WTC11 (cell line): ENCODE measurements around the gene KIAA1958. TPM values are rescaled to one million over a fixed set of nuclear protein-coding genes. Genes with fewer than 3 reads are reported as not detected.

Experiments used
- ATAC-seq: fragments of 200-7000 bp; cut with Tn5 transposase; 2 replicates; pipeline ENCODE4 v1.10.0; 2021; ENCODE audit warnings: mild to moderate bottlenecking, moderate library complexity
- CTCF ChIA-PET: fragments of 300-600 bp; sonication (Branson Sonifier 250); formaldehyde crosslinking; loops from one replicate; lab custom pipeline; 2021; ENCODE audit warnings: antibody characterized with exemption; lab: Charles Lee
- POLR2A ChIA-PET: fragments of 350-600 bp; sonication (Branson Sonifier 250); formaldehyde crosslinking; loops from one replicate; lab custom pipeline; 2021; ENCODE audit warnings: antibody characterized with exemption; lab: Charles Lee
- DNase-seq: peaks from one replicate; pipeline ENCODE4 v3.0.0; 2021; ENCODE audit warnings: low spot score
- H3K27ac Mint-ChIP-seq: 2 replicates; pipeline ENCODE4 v1.8.0; 2021; ENCODE audit warnings: mixed read lengths
- H3K27me3 Mint-ChIP-seq: 2 replicates; pipeline ENCODE4 v1.8.0; 2021; ENCODE audit warnings: low read depth, mild to moderate bottlenecking, moderate library complexity, mixed read lengths
- H3K36me3 Mint-ChIP-seq: 2 replicates; pipeline ENCODE4 v1.8.0; 2021; ENCODE audit warnings: mixed read lengths
- H3K4me1 Mint-ChIP-seq: 2 replicates; pipeline ENCODE4 v1.8.0; 2022; ENCODE audit warnings: mixed read lengths
- H3K4me3 Mint-ChIP-seq: 2 replicates; pipeline ENCODE4 v1.8.0; 2021; ENCODE audit warnings: mild to moderate bottlenecking, moderate library complexity, mixed read lengths
- H3K9me3 Mint-ChIP-seq: 2 replicates; pipeline ENCODE4 v1.8.0; 2021; ENCODE audit warnings: mixed read lengths
- CREB1 ChIP-seq: sonication (generic); formaldehyde crosslinking; IDR thresholded peaks from 2 replicates; pipeline ENCODE4 v1.8.0; 2023; ENCODE audit warnings: mild to moderate bottlenecking, missing genetic modification reagents
- CREM ChIP-seq: sonication (generic); formaldehyde crosslinking; IDR thresholded peaks from 2 replicates; pipeline ENCODE4 v1.8.1; 2022; ENCODE audit warnings: mild to moderate bottlenecking, missing genetic modification reagents, moderate library complexity
- ESRRA ChIP-seq: sonication (generic); formaldehyde crosslinking; IDR thresholded peaks from 2 replicates; pipeline ENCODE4 v1.8.1; 2022; ENCODE audit warnings: mild to moderate bottlenecking, missing genetic modification reagents, borderline replicate concordance
- GRHL2 ChIP-seq: fragments of 250-450 bp; sonication (Bioruptor Pico); IDR thresholded peaks from 2 replicates; pipeline ENCODE4 v1.8.0; 2022; ENCODE audit warnings: mild to moderate bottlenecking, moderate library complexity; ENCODE audit not compliant: insufficient replicate concordance, severe bottlenecking
- GTF2I ChIP-seq: fragments of 250-450 bp; sonication (Bioruptor Pico); conservative IDR thresholded peaks from 2 replicates; pipeline ENCODE4 v1.4.0; 2021; ENCODE audit warnings: mild to moderate bottlenecking
- NR2C2 ChIP-seq: sonication (generic); formaldehyde crosslinking; IDR thresholded peaks from 2 replicates; pipeline ENCODE4 v1.8.0; 2022; ENCODE audit warnings: mild to moderate bottlenecking, missing genetic modification reagents
- RELA ChIP-seq: sonication (generic); formaldehyde crosslinking; IDR thresholded peaks from 2 replicates; pipeline ENCODE4 v1.8.1; 2022; ENCODE audit warnings: missing genetic modification reagents, mild to moderate bottlenecking, borderline replicate concordance
- RORB ChIP-seq: fragments of 250-450 bp; sonication (Bioruptor Pico); IDR thresholded peaks from 2 replicates; pipeline ENCODE4 v1.9.0; 2021; ENCODE audit warnings: mild to moderate bottlenecking
- total RNA-seq: library from RNA; stranded (reverse); gene quantifications from 3 replicates; pipeline ENCODE4 v1.2.3, GENCODE V29; 2021
- TF ChIP-seq, protein P1 (sequence below): sonication (generic); formaldehyde crosslinking; IDR thresholded peaks from 2 replicates; pipeline ENCODE4 v1.8.0; 2023; ENCODE audit warnings: missing genetic modification reagents
- TF ChIP-seq, protein P2 (sequence below): sonication (generic); formaldehyde crosslinking; IDR thresholded peaks from 2 replicates; pipeline ENCODE4 v1.8.1; 2022; ENCODE audit warnings: low read depth, mild to moderate bottlenecking, moderate library complexity, missing genetic modification reagents, borderline replicate concordance
- TF ChIP-seq, protein P3 (sequence below): sonication (generic); formaldehyde crosslinking; IDR thresholded peaks from 2 replicates; pipeline ENCODE4 v1.8.0; 2022; ENCODE audit warnings: mild to moderate bottlenecking, missing genetic modification reagents
- TF ChIP-seq, protein P4 (sequence below): sonication (generic); formaldehyde crosslinking; IDR thresholded peaks from 2 replicates; pipeline ENCODE4 v1.8.0; 2022; ENCODE audit warnings: mild to moderate bottlenecking, missing genetic modification reagents
- TF ChIP-seq, protein P5 (sequence below): sonication (generic); formaldehyde crosslinking; IDR thresholded peaks from 2 replicates; pipeline ENCODE4 v1.8.1; 2023; ENCODE audit warnings: mild to moderate bottlenecking, missing genetic modification reagents, borderline replicate concordance
- TF ChIP-seq, protein P6 (sequence below): sonication (generic); formaldehyde crosslinking; IDR thresholded peaks from 2 replicates; pipeline ENCODE4 v1.8.0; 2022; ENCODE audit warnings: mild to moderate bottlenecking, missing genetic modification reagents
- TF ChIP-seq, protein P7 (sequence below): sonication (generic); formaldehyde crosslinking; IDR thresholded peaks from 2 replicates; pipeline ENCODE4 v1.8.1; 2022; ENCODE audit warnings: low read depth, missing genetic modification reagents, borderline replicate concordance
- TF ChIP-seq, protein P8 (sequence below): sonication (generic); formaldehyde crosslinking; IDR thresholded peaks from 2 replicates; pipeline ENCODE4 v1.8.0; 2022; ENCODE audit warnings: missing genetic modification reagents

The KIAA1958 gene
- total RNA-seq, 1 experiment from 2014 or later = 41.0 TPM

DNA sequence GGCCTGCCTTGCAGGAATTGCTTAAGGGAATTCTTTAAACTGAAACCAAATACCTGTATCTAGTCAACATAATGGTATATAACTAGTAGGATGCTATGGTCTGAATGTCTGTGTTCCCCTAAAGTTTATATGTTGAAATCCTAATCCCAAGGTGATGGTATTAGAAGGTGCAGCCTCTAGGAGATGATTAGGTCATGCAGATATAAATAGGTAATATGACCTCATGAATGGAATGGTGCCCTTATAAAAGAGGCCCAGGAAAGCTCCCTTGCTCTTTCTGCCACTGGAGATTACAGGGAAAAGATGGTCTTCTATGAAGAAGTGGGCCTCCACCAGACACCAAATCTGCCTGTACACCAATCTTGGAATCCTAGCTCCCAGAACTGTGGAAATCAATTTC, 7.4 kb upstream of the KIAA1958 start (continued):
- TF ChIP-seq, protein P1, sequence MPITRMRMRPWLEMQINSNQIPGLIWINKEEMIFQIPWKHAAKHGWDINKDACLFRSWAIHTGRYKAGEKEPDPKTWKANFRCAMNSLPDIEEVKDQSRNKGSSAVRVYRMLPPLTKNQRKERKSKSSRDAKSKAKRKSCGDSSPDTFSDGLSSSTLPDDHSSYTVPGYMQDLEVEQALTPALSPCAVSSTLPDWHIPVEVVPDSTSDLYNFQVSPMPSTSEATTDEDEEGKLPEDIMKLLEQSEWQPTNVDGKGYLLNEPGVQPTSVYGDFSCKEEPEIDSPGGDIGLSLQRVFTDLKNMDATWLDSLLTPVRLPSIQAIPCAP (CRISPR knock-in tag) = no peak

DNA sequence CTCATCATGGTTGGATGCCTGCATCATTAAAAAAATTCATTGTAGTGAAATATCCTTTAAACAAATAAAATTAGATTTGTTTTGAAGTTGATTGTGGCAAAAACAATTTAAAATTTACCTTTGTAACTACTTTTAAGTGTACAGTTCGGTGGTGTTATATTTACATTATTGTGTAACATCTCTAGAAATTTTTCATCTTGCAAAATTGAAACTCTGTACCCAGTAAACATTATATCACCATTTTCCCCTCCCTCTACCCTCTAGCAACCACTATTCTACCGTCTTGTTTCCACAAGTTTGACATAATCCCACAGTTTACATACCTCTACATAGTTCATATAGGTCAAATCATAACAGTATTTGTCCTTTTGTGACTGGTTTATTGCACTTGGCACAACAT, 2.0 kb upstream of the KIAA1958 start:
- Mint-ChIP-seq H3K27me3 (no peaks in the 10 kb centered on the region), H3K4me3 (no peak overlapping the region), H3K27ac (no peak overlapping the region), H3K36me3 (no peaks in the 10 kb centered on the region), H3K4me1 (peaks cover 26% of the 10 kb centered on the region), H3K9me3 (no peaks in the 10 kb centered on the region)
- ATAC-seq (no peak), DNase-seq (no peak)
- ChIA-PET POLR2A (no interaction called here), CTCF (interaction anchor here (1.2 kb wide), 1 partner anchor 63 kb away, joined by 6 read pairs; no protein-coding TSS in a partner anchor)
- TF ChIP-seq GRHL2 (CRISPR knock-in tag) (no peak), NR2C2 (CRISPR knock-in tag) (no peak), GTF2I (CRISPR knock-in tag) (no peak), RORB (no peak), CREB1 (CRISPR knock-in tag) (no peak), ESRRA (CRISPR knock-in tag) (no peak), RELA (CRISPR knock-in tag) (no peak), CREM (CRISPR knock-in tag) (no peak)
- TF ChIP-seq, protein P2, sequence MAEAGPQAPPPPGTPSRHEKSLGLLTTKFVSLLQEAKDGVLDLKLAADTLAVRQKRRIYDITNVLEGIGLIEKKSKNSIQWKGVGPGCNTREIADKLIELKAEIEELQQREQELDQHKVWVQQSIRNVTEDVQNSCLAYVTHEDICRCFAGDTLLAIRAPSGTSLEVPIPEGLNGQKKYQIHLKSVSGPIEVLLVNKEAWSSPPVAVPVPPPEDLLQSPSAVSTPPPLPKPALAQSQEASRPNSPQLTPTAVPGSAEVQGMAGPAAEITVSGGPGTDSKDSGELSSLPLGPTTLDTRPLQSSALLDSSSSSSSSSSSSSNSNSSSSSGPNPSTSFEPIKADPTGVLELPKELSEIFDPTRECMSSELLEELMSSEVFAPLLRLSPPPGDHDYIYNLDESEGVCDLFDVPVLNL (CRISPR knock-in tag) = no peak
- TF ChIP-seq, protein P3, sequence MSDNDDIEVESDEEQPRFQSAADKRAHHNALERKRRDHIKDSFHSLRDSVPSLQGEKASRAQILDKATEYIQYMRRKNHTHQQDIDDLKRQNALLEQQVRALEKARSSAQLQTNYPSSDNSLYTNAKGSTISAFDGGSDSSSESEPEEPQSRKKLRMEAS = no peak
- TF ChIP-seq, protein P4, sequence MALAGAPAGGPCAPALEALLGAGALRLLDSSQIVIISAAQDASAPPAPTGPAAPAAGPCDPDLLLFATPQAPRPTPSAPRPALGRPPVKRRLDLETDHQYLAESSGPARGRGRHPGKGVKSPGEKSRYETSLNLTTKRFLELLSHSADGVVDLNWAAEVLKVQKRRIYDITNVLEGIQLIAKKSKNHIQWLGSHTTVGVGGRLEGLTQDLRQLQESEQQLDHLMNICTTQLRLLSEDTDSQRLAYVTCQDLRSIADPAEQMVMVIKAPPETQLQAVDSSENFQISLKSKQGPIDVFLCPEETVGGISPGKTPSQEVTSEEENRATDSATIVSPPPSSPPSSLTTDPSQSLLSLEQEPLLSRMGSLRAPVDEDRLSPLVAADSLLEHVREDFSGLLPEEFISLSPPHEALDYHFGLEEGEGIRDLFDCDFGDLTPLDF (CRISPR knock-in tag) = no peak
- TF ChIP-seq, protein P5, sequence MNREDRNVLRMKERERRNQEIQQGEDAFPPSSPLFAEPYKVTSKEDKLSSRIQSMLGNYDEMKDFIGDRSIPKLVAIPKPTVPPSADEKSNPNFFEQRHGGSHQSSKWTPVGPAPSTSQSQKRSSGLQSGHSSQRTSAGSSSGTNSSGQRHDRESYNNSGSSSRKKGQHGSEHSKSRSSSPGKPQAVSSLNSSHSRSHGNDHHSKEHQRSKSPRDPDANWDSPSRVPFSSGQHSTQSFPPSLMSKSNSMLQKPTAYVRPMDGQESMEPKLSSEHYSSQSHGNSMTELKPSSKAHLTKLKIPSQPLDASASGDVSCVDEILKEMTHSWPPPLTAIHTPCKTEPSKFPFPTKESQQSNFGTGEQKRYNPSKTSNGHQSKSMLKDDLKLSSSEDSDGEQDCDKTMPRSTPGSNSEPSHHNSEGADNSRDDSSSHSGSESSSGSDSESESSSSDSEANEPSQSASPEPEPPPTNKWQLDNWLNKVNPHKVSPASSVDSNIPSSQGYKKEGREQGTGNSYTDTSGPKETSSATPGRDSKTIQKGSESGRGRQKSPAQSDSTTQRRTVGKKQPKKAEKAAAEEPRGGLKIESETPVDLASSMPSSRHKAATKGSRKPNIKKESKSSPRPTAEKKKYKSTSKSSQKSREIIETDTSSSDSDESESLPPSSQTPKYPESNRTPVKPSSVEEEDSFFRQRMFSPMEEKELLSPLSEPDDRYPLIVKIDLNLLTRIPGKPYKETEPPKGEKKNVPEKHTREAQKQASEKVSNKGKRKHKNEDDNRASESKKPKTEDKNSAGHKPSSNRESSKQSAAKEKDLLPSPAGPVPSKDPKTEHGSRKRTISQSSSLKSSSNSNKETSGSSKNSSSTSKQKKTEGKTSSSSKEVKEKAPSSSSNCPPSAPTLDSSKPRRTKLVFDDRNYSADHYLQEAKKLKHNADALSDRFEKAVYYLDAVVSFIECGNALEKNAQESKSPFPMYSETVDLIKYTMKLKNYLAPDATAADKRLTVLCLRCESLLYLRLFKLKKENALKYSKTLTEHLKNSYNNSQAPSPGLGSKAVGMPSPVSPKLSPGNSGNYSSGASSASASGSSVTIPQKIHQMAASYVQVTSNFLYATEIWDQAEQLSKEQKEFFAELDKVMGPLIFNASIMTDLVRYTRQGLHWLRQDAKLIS (CRISPR knock-in tag) = no peak
- TF ChIP-seq, protein P6, sequence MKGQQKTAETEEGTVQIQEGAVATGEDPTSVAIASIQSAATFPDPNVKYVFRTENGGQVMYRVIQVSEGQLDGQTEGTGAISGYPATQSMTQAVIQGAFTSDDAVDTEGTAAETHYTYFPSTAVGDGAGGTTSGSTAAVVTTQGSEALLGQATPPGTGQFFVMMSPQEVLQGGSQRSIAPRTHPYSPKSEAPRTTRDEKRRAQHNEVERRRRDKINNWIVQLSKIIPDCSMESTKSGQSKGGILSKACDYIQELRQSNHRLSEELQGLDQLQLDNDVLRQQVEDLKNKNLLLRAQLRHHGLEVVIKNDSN (CRISPR knock-in tag) = no peak
- TF ChIP-seq, protein P7, sequence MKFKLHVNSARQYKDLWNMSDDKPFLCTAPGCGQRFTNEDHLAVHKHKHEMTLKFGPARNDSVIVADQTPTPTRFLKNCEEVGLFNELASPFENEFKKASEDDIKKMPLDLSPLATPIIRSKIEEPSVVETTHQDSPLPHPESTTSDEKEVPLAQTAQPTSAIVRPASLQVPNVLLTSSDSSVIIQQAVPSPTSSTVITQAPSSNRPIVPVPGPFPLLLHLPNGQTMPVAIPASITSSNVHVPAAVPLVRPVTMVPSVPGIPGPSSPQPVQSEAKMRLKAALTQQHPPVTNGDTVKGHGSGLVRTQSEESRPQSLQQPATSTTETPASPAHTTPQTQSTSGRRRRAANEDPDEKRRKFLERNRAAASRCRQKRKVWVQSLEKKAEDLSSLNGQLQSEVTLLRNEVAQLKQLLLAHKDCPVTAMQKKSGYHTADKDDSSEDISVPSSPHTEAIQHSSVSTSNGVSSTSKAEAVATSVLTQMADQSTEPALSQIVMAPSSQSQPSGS = no peak
- TF ChIP-seq, protein P8, sequence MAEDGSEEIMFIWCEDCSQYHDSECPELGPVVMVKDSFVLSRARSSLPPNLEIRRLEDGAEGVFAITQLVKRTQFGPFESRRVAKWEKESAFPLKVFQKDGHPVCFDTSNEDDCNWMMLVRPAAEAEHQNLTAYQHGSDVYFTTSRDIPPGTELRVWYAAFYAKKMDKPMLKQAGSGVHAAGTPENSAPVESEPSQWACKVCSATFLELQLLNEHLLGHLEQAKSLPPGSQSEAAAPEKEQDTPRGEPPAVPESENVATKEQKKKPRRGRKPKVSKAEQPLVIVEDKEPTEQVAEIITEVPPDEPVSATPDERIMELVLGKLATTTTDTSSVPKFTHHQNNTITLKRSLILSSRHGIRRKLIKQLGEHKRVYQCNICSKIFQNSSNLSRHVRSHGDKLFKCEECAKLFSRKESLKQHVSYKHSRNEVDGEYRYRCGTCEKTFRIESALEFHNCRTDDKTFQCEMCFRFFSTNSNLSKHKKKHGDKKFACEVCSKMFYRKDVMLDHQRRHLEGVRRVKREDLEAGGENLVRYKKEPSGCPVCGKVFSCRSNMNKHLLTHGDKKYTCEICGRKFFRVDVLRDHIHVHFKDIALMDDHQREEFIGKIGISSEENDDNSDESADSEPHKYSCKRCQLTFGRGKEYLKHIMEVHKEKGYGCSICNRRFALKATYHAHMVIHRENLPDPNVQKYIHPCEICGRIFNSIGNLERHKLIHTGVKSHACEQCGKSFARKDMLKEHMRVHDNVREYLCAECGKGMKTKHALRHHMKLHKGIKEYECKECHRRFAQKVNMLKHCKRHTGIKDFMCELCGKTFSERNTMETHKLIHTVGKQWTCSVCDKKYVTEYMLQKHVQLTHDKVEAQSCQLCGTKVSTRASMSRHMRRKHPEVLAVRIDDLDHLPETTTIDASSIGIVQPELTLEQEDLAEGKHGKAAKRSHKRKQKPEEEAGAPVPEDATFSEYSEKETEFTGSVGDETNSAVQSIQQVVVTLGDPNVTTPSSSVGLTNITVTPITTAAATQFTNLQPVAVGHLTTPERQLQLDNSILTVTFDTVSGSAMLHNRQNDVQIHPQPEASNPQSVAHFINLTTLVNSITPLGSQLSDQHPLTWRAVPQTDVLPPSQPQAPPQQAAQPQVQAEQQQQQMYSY = no peak
- TF ChIP-seq, all 79 proteins: peak for 0
